Stimulated activated CD8-positive, alpha-beta memory T cell treated with anti-CD3 and anti-CD28 coated beads, Interleukin-4, amount 100 ng/mL, for 24 hours (primary cell): ENCODE data around the gene TSPO.

ENCODE experiments used
- DNase-seq: peaks from one replicate; pipeline ENCODE4 v3.0.0-alpha.2; 2020; ENCODE audit warnings: low read depth

TSPO gene

GRCh38 chr22:43179146-43179910 is 28.0 kb downstream of the TSPO start:
- DNase-seq, result no peak

DNA sequence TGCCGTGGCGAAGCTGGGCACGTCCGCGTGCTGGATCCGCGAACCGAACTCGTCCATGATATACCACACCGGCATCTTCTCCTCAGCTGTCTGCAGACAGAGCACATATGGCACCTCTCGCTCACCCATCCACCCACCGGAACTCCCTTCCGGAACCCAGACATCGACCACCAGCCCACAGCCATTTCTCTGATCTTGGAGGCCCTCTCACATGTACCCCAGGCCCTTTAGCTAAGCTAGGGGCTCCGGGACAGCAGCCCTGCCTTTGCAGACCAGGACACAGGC is 28.5 kb downstream of the TSPO start:
- DNase-seq, result no peak

- DNase-seq, result no peak
These were observed 29.3 kb downstream of the TSPO start for GRCh38 chr22:43180670-43181069.

DNA sequence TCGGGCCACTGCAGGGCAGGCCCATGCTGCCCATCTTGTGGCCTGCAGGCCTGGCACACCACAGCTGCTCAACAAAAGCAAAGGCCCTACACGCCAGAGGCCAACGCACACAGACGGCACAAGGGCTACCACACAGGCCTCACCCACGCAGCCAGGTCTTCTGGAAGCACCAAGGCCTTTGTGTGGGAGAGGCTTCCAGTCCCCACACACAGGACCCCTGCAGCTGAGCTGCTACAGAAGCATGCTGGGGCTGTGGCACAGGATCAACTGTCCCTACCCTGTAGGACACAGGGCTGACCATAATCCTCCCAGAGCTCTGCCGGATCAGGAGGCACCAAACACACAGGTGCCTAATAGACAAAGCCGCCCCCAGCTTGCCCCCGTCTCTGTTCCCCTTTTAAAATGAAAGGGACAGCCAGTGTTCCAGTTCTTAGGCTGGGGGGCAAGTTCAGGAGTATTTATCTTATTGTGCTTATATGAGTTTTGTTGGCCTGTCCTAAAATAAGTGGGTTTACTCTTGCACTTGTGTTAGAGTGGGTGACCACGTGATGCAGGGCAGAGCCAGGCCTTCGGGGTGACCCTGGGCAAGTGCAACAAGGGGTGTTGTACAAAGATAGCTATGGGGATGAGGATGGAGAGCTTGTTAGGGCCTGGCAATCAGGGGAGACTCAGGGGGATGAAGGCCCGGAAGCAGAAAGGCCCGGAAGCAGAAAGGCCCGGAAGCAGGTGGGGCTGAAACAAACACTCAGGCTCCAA is 30.1 kb downstream of the TSPO start:
- DNase-seq, result no peak

DNA sequence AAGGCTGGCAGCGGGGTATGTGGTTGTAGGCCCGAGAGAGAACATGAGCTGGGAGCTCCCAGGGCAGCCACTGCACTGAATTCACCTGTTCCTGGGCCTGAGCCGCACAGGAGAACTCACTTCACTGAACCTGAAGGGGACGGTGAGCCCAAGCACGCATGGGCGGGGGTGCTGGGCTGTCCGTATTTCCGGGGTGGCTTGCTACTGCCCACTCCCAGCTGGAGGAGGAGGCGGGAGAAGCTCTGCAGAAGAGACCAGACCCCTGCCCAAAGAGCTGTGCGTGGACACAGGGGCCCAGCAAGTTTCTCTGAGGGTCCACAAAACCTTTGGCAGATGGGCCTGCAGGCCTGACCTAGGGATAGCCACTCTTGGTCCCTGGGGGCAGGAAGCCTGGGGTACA is 30.8 kb downstream of the TSPO start:
- no peak for DNase-seq

DNA sequence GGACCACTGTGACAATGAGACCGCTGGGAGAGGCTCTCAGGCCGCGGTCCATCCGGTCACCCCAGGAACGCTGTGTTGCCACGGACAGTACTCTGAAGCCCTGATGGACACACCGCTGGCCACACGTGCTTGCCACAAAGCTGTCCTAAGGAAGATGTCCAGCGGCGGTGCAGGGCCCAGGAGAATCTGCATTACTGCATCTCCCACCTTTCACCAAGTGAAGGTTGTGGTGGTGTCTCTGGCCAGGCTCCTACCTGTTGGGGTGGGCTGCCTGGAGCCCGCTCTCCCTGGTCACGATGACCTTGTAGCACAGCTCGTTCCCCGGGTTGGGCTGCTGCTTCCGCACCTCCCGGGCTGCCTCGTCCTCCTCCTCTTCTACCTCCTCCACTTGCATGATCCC is 31.4 kb downstream of the TSPO start:
- no peak for DNase-seq

- DNase-seq, result no peak
These were observed 32.3 kb downstream of the TSPO start for GRCh38 chr22:43183496-43184277.

- no peak for DNase-seq
These were observed 34.5 kb downstream of the TSPO start for GRCh38 chr22:43185860-43186261.

GRCh38 chr22:43186272-43187170 is 35.2 kb downstream of the TSPO start, which contains the start of gene TTLL12:
Gene TTLL12, minus strand, starts transcription at chr22:43187134. Its CDS starts 65 bp downstream, at chr22:43187069.
- peak; percentile 45 for DNase-seq

- peak; percentile 93 for DNase-seq
These were observed 36.1 kb downstream of the TSPO start for GRCh38 chr22:43187171-43188099.

DNA sequence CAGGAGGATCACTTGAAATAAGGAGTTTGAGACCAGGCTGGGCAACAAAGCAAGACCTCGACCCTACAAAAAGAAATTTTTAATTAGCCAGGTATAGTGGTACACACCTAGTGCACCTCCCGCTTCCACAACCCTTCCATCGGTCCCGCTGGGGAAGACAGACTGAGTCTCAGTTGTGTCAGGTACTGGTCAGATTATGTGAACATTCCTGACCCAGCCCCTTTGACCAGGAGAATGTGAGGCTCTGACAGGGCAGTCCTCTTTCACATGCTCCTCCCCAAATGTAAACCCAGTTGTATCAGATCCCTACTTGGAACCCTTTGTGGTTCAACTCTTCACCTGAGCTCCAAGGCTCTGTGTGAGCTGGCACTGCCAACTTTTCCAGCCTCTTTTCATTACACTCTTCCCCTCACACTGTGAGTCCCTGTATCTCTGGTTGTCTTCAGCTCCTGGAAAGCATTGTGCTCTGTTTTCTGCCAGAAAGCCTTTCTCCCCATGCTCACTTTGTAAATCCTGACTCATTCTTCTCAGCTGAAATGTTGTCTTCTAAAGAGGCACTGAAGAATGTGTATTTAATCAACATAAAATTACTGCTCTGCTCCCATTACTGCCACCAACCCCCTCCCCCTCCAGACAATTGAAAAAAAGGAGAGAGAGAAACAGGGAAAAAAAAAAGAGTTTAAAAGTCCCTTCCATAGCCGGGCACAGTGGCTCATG is 37.6 kb downstream of the TSPO start:
- DNase-seq, result no peak

DNA sequence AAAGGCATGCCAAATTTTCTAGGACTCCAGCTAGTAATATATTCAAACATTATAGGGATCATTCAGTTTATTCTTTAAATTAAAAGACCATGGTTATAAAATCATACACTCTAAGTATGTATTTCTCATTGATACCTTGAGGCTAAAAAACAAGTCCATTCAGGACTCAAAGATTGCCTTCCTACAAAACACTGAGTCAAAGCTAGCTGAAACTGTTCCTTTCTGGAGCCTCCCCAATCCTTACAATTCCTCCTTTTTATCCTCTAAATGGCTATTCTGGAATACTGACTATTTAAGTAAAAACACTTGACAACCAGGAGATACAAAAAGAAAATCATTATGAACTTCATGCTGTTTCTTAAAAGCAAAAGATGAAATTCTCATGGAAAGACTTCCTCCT is 40.5 kb downstream of the TSPO start:
- no peak for DNase-seq

DNA sequence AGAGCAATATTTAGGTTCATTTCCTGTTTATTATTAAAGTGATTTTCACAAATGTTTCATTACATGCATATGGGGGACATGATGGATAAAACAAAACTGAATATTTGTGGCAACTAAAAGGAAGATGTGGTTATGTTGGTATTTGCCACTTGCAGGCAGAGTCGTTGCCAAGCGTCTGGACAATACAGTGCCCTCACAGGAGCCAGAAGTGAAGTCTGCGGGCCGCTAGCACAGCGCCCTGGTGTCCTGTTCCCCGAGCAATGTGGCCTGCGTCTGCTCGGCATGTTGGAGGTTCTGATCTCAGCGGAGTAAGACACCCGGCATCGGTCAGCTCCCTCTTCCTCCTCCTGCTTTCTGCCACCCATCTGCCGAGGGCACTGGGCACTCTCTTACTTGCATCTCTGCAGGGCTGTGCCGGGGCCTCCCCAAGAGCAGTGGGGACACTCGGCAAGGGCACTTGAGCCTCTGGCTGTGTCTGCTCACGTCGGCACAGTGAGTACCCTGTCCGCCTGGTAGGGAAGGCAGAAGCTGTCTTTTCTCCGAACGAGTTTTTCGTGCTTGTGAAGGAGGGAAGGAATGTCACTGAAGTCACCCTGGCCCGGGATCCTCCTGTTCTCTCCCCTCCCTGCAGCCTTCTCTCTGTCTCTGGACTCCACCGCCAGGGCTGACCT is 46.0 kb downstream of the TSPO start:
- no peak for DNase-seq

GRCh38 chr22:43198126-43198525 is 46.8 kb downstream of the TSPO start:
- no peak for DNase-seq

DNA sequence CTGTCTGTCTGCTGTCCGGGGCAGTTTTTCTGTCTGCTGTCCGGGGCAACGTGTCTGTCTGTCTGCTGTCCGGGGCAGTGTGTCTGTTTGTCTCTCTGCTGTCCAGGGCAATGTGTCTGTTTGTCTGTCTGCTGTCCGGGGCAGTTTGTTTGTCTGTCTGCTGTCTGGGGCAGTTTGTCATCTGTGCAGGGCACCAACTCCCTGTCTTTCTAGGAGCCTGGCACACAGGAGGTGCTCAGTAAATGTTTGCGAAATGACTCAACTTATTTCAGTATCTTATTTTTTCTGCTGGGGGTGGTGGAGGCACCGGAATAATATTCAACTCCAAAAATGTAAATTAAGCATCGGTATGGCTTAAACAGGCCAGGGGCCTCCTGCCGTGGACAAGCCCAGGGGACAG is 47.6 kb downstream of the TSPO start:
- no peak for DNase-seq

DNA sequence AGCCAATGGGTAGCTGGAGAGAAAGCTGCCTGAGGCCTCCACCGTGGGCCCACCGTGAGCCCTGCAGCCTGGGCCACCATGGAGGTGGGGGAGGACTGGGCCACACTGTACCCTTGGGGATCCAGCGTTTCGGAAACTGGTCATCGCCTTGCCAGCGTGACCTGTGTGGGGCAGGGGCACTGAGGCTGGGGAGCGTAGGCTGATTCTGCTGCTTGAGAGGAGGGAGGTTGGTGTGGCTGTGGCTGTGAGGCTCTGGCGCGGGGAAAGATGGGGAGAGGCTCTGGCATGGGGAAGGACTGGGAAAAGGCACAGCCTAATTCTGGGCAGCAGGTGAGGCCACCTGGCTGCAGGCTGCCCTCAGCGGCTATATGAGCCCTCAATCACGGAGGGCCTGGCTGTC is 48.2 kb downstream of the TSPO start:
- DNase-seq, result no peak

- DNase-seq, result no peak
These were observed 48.7 kb downstream of the TSPO start for GRCh38 chr22:43200031-43200430.

- no peak for DNase-seq
These were observed 49.2 kb downstream of the TSPO start for GRCh38 chr22:43200555-43200954.

DNA sequence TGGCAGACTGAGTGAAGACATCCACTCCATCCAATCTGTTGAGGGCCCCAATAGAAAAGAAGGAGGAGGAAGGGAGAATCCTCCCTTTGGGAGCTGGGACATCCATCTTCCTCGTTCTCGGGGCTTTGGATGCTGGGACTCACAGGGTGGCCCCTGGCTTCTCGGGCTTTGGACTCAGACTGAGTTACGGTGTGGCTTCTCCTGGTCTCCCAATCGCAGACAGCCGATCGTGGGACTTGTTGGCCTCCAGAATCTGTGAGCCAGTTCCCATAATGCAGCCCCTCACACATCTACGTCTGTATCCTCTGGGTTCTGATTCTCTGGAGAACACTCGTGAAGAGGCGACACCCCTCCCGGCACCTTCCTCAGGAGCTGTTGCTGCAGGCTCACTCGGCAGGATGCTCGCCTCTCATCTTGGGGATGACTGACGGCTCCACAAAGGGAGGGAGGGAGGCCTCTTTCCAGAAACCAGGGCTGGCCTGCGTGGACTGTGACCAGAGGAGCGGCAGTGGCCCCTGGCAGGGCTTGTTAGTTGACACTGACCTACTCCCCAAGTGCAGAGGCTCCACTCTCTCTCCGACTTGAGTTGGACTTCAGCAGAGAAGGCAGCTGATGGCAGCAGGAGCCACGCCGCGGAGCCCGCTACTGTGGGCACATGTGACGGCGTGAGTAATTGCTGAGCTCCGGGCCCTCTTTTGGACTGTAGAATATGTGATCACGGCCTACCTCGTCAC is 50.3 kb downstream of the TSPO start:
- no peak for DNase-seq
